NCI-H2196 treated with DMSO at 0.1 percent for 48 hours (cell line): Measurements from ENCODE around the gene ZDHHC8.

Experiments used
- DNase-seq: peaks from one replicate; lab custom pipeline; 2025; ENCODE audit not compliant: unreplicated experiment; lab: John Stamatoyannopoulos, UW

The ZDHHC8 gene

GRCh38 chr22:20131597-20131858 lies at the start of gene ZDHHC8:
ZDHHC8 (plus strand) TSS chr22:20131804; CDS start chr22:20131948, 144 bp downstream.
- DNase-seq: no peak

GRCh38 chr22:20083157-20083890 lies 48.3 kb upstream of the ZDHHC8 start:
- DNase-seq: no peak

- DNase-seq: no peak
Measured at GRCh38 chr22:20083891-20084546, 47.6 kb upstream of the ZDHHC8 start.

GRCh38 chr22:20084547-20085413 lies 46.8 kb upstream of the ZDHHC8 start:
- no peak for DNase-seq

- DNase-seq: no peak
Measured at GRCh38 chr22:20085651-20086050, 46.0 kb upstream of the ZDHHC8 start.

GRCh38 chr22:20086101-20086599 lies 45.5 kb upstream of the ZDHHC8 start:
- no peak for DNase-seq

GRCh38 chr22:20086763-20087162 lies 44.8 kb upstream of the ZDHHC8 start:
- DNase-seq: no peak

- no peak for DNase-seq
Measured at GRCh38 chr22:20087319-20088262, 44.0 kb upstream of the ZDHHC8 start.

- no peak for DNase-seq
Measured at GRCh38 chr22:20088263-20088648, 43.3 kb upstream of the ZDHHC8 start.

- no peak for DNase-seq
Measured at GRCh38 chr22:20089226-20089976, 42.2 kb upstream of the ZDHHC8 start.

GRCh38 chr22:20089977-20090729 lies 41.5 kb upstream of the ZDHHC8 start:
- DNase-seq: no peak

- DNase-seq: no peak
Measured at GRCh38 chr22:20090730-20091240, 40.8 kb upstream of the ZDHHC8 start.

- no peak for DNase-seq
Measured at GRCh38 chr22:20091690-20092476, 39.7 kb upstream of the ZDHHC8 start.

GRCh38 chr22:20092477-20092854 lies 39.1 kb upstream of the ZDHHC8 start:
- DNase-seq: no peak

- DNase-seq: peak; percentile 12
Measured at GRCh38 chr22:20093418-20094196, 38.0 kb upstream of the ZDHHC8 start.

GRCh38 chr22:20094197-20094807 lies 37.3 kb upstream of the ZDHHC8 start:
- no peak for DNase-seq

GRCh38 chr22:20095521-20095920 lies 36.1 kb upstream of the ZDHHC8 start:
- DNase-seq: no peak
